GM23338 (cell line): ENCODE measurements around the gene HNRNPA1.

ENCODE experiments used
- CREB1 ChIP-seq: fragments of 250-450 bp; sonication (Bioruptor Pico); IDR thresholded peaks from 2 replicates; pipeline ENCODE4 v1.5.0; 2020; ENCODE audit warnings: low read depth, mild to moderate bottlenecking, moderate library complexity
- CTCF ChIP-seq, 2 experiments: fragments of 200-600 bp in 1 of 2; sonication (generic) in 1 of 2; conservative IDR thresholded peaks; 2 replicates each; pipeline versions ENCODE4 v1.5.1 to v1.6.1; 2016 to 2017; ENCODE audit warnings: antibody characterized with exemption in 2 of 2, low read depth in 2 of 2, mild to moderate bottlenecking in 2 of 2, moderate library complexity in 1 of 2
- EZH2 ChIP-seq: fragments of 200-600 bp; sonication (generic); IDR thresholded peaks from one replicate; pipeline ENCODE4 v1.8.0; 2017; ENCODE audit warnings: antibody characterized with exemption, mild to moderate bottlenecking, low read depth; ENCODE audit not compliant: unreplicated experiment
- EZH2phosphoT487 ChIP-seq: fragments of 200-600 bp; sonication (generic); IDR thresholded peaks from one replicate; pipeline ENCODE4 v1.8.1; 2018; ENCODE audit warnings: antibody characterized with exemption; ENCODE audit not compliant: unreplicated experiment
- JUNB ChIP-seq: IDR thresholded peaks from one replicate; pipeline ENCODE4 v1.6.1; 2016; ENCODE audit warnings: antibody characterized with exemption; ENCODE audit not compliant: unreplicated experiment
- POLR2AphosphoS5 ChIP-seq: IDR thresholded peaks from 2 replicates; pipeline ENCODE4 v1.6.1; 2016; ENCODE audit warnings: antibody characterized with exemption, low read depth
- REST ChIP-seq: IDR thresholded peaks from one replicate; pipeline ENCODE4 v1.6.1; 2018; ENCODE audit warnings: antibody characterized with exemption; ENCODE audit not compliant: unreplicated experiment
- ZNF331 ChIP-seq: fragments of 250-450 bp; sonication (Bioruptor Pico); IDR thresholded peaks from 2 replicates; pipeline ENCODE4 v1.5.0; 2020; ENCODE audit warnings: low read depth, mild to moderate bottlenecking, moderate library complexity
- TF ChIP-seq, protein P1 (sequence below): IDR thresholded peaks from 2 replicates; pipeline ENCODE4 v1.6.1; 2016; ENCODE audit warnings: antibody characterized with exemption

DNA sequence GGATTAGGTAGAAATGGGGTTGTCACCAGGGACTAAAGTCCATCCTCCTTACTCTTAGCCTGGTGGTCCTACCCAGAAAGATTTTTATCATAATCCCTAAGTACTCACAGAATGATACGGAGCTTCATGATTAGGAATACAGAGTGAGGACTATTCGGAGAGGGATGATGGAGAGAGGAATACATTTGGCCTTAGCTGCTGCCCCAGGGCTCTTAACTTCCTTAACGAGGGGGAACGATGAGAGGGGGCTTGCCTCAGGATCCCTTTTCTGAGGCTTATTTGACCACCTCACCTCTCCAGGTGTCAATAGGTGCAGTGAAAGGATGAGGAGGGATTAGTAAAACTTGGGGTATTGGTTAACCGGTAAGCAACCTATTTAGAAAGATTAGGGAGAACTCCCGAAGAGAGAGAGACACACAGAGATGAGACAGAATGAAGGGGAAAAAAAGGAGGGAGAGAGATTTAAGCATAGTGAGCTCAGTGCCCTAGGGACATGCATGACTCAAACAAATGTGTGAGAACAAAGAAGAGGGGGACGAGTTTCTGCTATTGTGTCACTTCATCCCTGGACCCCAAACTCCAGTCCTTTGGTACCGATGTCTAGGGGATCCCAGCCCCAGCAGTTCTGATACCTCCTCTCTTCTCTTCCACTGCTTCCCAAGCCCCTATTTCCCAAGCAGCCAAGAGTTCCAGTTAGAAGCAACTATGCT, 19.1 kb downstream of the HNRNPA1 start:
- TF ChIP-seq, protein P1, sequence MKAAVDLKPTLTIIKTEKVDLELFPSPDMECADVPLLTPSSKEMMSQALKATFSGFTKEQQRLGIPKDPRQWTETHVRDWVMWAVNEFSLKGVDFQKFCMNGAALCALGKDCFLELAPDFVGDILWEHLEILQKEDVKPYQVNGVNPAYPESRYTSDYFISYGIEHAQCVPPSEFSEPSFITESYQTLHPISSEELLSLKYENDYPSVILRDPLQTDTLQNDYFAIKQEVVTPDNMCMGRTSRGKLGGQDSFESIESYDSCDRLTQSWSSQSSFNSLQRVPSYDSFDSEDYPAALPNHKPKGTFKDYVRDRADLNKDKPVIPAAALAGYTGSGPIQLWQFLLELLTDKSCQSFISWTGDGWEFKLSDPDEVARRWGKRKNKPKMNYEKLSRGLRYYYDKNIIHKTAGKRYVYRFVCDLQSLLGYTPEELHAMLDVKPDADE = no peak
- TF ChIP-seq POLR2AphosphoS5 (no peak), CTCF (conservative IDR thresholded peaks at IDR 0.05; ENCODE audit: low read depth in 2 of 2) (no peak), EZH2 (no peak), ZNF331 (no peak), REST (no peak), EZH2phosphoT487 (no peak), JUNB (no peak), CREB1 (CRISPR knock-in tag) (no peak)
